GM18517 (cell line): ENCODE data around the gene CNP.

ENCODE experiments used
- ATAC-seq: cut with Tn5 transposase; IDR thresholded peaks from one replicate; pipeline ENCODE4 v1.9.1; 2021; ENCODE audit warnings: mild to moderate bottlenecking, moderate library complexity; ENCODE audit not compliant: unreplicated experiment

The CNP gene

DNA sequence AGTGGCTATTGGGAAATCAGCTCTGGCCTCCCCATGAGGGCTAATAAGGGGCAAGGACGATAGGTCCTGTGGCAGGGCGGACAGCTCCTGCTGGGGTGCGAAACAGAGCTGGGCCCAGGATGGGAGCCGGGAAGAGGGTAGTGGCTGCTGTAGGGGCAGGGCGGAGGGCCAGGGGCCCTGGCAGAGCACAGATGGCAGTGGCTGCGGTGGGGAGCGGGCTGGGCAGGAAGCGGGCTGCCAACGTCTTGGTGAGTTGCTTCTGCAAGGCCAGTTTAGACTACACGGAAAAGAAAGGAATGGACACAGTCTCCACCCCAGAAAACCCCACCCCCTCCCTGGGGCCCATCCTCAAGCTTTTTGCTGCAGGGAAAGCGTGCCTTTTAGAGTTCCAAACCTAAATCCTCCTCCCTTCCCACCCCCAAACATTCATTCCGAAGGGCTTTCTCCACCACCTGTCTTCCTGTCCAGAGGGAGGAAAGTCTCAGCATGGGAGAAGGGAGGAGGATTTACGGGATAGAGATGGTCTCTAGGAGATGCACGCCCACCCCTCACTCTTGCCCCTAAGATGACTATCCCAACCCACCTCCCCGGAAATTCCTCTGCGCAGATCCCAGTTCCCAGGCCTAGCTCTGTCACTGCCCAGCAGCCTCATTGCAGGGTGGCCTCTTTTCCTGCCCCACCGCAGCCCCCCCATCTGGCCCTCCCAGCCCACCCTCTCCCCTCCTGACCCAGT, 60.4 kb downstream of the CNP start:
- ATAC-seq: no peak
